PC-9 (cell line): ENCODE results near the gene POLR2F.

Source experiments
- CTCF ChIP-seq: fragments of 200-600 bp; sonication (generic); conservative IDR thresholded peaks from 2 replicates; pipeline ENCODE4 v1.6.1; 2017; ENCODE audit warnings: mixed run types, antibody characterized with exemption, mild to moderate bottlenecking, moderate library complexity
- EZH2 ChIP-seq: fragments of 200-600 bp; sonication (generic); IDR thresholded peaks from 2 replicates; pipeline ENCODE4 v1.8.0; 2017; ENCODE audit warnings: antibody characterized with exemption, low read depth

GRCh38 chr22:37926358-37926757 is 27.1 kb upstream of the POLR2F start:
- no peak for TF ChIP-seq CTCF
- no peak for TF ChIP-seq EZH2
